Neural progenitor cell (in vitro differentiated cells): Measurements from ENCODE around the gene CRYGN. TPM values are rescaled to one million over a fixed set of nuclear protein-coding genes. Genes with fewer than 3 reads are reported as not detected.
A peak's percentile ranks its signal among the peaks of the same experiment; 100 is the strongest.

Source experiments
- DNase-seq: peaks from one replicate; pipeline ENCODE4 v3.0.0-alpha.2; 2016; ENCODE audit warnings: low spot score
- H2AFZ ChIP-seq: fragments of 200-600 bp; sonication (generic); replicated peaks from 2 replicates; pipeline ENCODE4 v1.6.1; 2016; ENCODE audit warnings: antibody characterized with exemption
- H3F3A ChIP-seq: fragments of 200-600 bp; sonication (generic); 2 replicates; pipeline ENCODE4 v1.6.1; 2016; ENCODE audit warnings: antibody characterized with exemption, low read depth
- H3K27ac ChIP-seq: fragments of 200-600 bp; sonication (generic); 2 replicates; pipeline ENCODE4 v1.5.1; 2016; ENCODE audit warnings: mild to moderate bottlenecking
- H3K27me3 ChIP-seq: fragments of 200-600 bp; sonication (generic); 2 replicates; pipeline ENCODE4 v1.6.1; 2016; ENCODE audit warnings: mild to moderate bottlenecking, moderate library complexity
- H3K36me3 ChIP-seq: fragments of 200-600 bp; sonication (generic); 2 replicates; pipeline ENCODE4 v1.5.1; 2016
- H3K4me1 ChIP-seq: fragments of 200-600 bp; sonication (generic); 2 replicates; pipeline ENCODE4 v1.6.1; 2016; ENCODE audit warnings: mixed run types
- H3K4me2 ChIP-seq: fragments of 200-600 bp; sonication (generic); 2 replicates; pipeline ENCODE4 v1.6.1; 2016
- H3K4me3 ChIP-seq: fragments of 200-600 bp; sonication (generic); 2 replicates; pipeline ENCODE4 v1.5.1; 2016
- H3K79me2 ChIP-seq: fragments of 200-600 bp; sonication (generic); 2 replicates; pipeline ENCODE4 v1.6.1; 2016; ENCODE audit warnings: low read depth
- H3K9ac ChIP-seq: fragments of 200-600 bp; sonication (generic); 2 replicates; pipeline ENCODE4 v1.6.1; 2016
- H3K9me3 ChIP-seq: fragments of 200-600 bp; sonication (generic); 2 replicates; pipeline ENCODE4 v1.5.1; 2016; ENCODE audit warnings: low read depth
- H4K20me1 ChIP-seq: fragments of 200-600 bp; sonication (generic); 2 replicates; pipeline ENCODE4 v1.6.1; 2016; ENCODE audit warnings: low read depth
- H3K27ac Mint-ChIP-seq: 3 replicates; pipeline ENCODE4 v1.8.0; 2021; ENCODE audit warnings: mixed read lengths
- H3K27me3 Mint-ChIP-seq: 2 replicates; pipeline ENCODE4 v1.8.0; 2022; ENCODE audit warnings: low read depth, mild to moderate bottlenecking, inconsistent platforms, moderate library complexity, mixed read lengths; ENCODE audit not compliant: insufficient read depth
- H3K36me3 Mint-ChIP-seq: 3 replicates; pipeline ENCODE4 v1.8.0; 2021; ENCODE audit warnings: mixed read lengths
- H3K4me1 Mint-ChIP-seq: 3 replicates; pipeline ENCODE4 v1.8.0; 2021; ENCODE audit warnings: mixed read lengths
- H3K4me3 Mint-ChIP-seq: 3 replicates; pipeline ENCODE4 v1.8.0; 2021; ENCODE audit warnings: mild to moderate bottlenecking, moderate library complexity, mixed read lengths
- H3K9me3 Mint-ChIP-seq: 3 replicates; pipeline ENCODE4 v1.8.0; 2020; ENCODE audit warnings: mixed read lengths
- EZH2 ChIP-seq: fragments of 200-600 bp; sonication (generic); IDR thresholded peaks from 2 replicates; pipeline ENCODE4 v1.6.1; 2017; ENCODE audit warnings: antibody characterized with exemption, mild to moderate bottlenecking, moderate library complexity
- EZH2phosphoT487 ChIP-seq: fragments of 200-600 bp; sonication (generic); IDR thresholded peaks from 2 replicates; pipeline ENCODE4 v1.6.1; 2017; ENCODE audit warnings: antibody characterized with exemption
- total RNA-seq: library from RNA; depleted of rRNA; stranded (reverse); fragments of >200 nt; gene quantifications from 2 replicates; pipeline ENCODE4 v1.2.3, GENCODE V29; 2015; ENCODE audit warnings: low replicate concordance
- TF ChIP-seq, protein P1 (sequence below): fragments of 200-600 bp; sonication (generic); IDR thresholded peaks from 2 replicates; pipeline ENCODE4 v1.5.1; 2017; ENCODE audit warnings: antibody characterized with exemption, mild to moderate bottlenecking

Gene CRYGN
- total RNA-seq, 1 donor from 2014 or later: not detected

GRCh38 chr7:151444632-151445031, 4.7 kb upstream of the CRYGN start:
- peaks cover 4% of the 10 kb centered on the region for H3F3A ChIP-seq
- no peaks in the 10 kb centered on the region for H3K79me2 ChIP-seq
- no peak overlapping the region for H3K27ac Mint-ChIP-seq
- H3K27me3 Mint-ChIP-seq: peaks cover 10% of the 10 kb centered on the region
- no peak for TF ChIP-seq EZH2
- TF ChIP-seq, protein P1, sequence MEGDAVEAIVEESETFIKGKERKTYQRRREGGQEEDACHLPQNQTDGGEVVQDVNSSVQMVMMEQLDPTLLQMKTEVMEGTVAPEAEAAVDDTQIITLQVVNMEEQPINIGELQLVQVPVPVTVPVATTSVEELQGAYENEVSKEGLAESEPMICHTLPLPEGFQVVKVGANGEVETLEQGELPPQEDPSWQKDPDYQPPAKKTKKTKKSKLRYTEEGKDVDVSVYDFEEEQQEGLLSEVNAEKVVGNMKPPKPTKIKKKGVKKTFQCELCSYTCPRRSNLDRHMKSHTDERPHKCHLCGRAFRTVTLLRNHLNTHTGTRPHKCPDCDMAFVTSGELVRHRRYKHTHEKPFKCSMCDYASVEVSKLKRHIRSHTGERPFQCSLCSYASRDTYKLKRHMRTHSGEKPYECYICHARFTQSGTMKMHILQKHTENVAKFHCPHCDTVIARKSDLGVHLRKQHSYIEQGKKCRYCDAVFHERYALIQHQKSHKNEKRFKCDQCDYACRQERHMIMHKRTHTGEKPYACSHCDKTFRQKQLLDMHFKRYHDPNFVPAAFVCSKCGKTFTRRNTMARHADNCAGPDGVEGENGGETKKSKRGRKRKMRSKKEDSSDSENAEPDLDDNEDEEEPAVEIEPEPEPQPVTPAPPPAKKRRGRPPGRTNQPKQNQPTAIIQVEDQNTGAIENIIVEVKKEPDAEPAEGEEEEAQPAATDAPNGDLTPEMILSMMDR: no peak
- no peak for TF ChIP-seq EZH2phosphoT487
- H3K36me3 ChIP-seq: no peaks in the 10 kb centered on the region
- H3K27ac ChIP-seq: no peak overlapping the region
- DNase-seq: no peak
- no peaks in the 10 kb centered on the region for H3K36me3 Mint-ChIP-seq
- H3K9me3 Mint-ChIP-seq: no peaks in the 10 kb centered on the region
- no peak overlapping the region for H3K4me3 ChIP-seq
- peaks cover 14% of the 10 kb centered on the region for H3K4me1 ChIP-seq
- peaks cover 12% of the 10 kb centered on the region for H3K4me1 Mint-ChIP-seq
- H4K20me1 ChIP-seq: no peaks in the 10 kb centered on the region
- H3K4me3 Mint-ChIP-seq: no peak overlapping the region
- peaks cover 62% of the 10 kb centered on the region for H3K27me3 ChIP-seq
- no peak overlapping the region for H3K9ac ChIP-seq
- H3K9me3 ChIP-seq: no peaks in the 10 kb centered on the region
- no peak overlapping the region for H3K4me2 ChIP-seq
- H2AFZ ChIP-seq: no peak overlapping the region

DNA sequence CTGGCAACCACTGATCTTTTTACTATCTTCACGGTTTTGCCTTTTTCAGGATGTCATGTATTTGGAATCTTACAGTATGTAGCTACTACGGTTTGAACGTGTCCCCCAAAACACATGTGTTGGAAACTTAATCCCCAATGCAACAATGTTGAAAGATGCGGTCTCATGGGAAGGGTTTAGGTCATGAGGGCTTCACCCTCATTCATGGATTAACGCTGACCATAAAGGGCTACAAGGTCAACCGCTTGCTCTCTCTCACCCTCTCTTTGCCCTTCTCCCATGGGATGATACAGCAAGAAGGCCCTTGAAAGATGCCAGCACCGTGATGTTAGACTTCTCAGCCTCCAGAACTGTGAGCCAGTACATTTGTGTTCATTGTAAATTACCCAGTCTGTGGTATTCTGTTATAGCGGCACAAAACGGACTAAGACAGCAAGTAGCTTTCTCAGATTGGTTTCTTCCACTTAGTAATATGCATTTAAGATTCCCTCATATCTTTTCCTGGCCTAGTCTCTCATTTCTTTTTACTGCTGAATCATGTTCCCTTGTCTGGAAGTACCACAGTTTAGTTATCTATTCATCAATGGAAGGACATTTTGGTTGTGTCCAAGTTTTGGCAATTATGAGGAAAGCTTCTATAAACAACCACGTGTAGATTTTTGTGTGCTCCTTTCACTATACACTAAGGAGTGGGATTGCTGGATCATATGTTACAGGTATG, 3.0 kb upstream of the CRYGN start:
- no peak overlapping the region for H3K27ac Mint-ChIP-seq
- no peaks in the 10 kb centered on the region for H3K36me3 Mint-ChIP-seq
- H3K4me3 Mint-ChIP-seq: no peak overlapping the region
- TF ChIP-seq EZH2phosphoT487: no peak
- TF ChIP-seq, protein P1: no peak
- TF ChIP-seq EZH2: no peak
- Histone ChIP-seq H4K20me1 (no peaks in the 10 kb centered on the region), H3K4me2 (no peak overlapping the region), H3K27me3 (peaks cover 72% of the 10 kb centered on the region), H3K4me3 (no peak overlapping the region), H3K27ac (no peak overlapping the region), H3K36me3 (no peaks in the 10 kb centered on the region), H3F3A (peaks cover 4% of the 10 kb centered on the region), H3K9ac (no peak overlapping the region), H3K79me2 (no peaks in the 10 kb centered on the region), H2AFZ (no peak overlapping the region), H3K4me1 (peaks cover 16% of the 10 kb centered on the region), H3K9me3 (no peaks in the 10 kb centered on the region)
- DNase-seq: no peak
- peaks cover 7% of the 10 kb centered on the region for H3K4me1 Mint-ChIP-seq
- no peaks in the 10 kb centered on the region for H3K9me3 Mint-ChIP-seq
- H3K27me3 Mint-ChIP-seq: peaks cover 6% of the 10 kb centered on the region

DNA sequence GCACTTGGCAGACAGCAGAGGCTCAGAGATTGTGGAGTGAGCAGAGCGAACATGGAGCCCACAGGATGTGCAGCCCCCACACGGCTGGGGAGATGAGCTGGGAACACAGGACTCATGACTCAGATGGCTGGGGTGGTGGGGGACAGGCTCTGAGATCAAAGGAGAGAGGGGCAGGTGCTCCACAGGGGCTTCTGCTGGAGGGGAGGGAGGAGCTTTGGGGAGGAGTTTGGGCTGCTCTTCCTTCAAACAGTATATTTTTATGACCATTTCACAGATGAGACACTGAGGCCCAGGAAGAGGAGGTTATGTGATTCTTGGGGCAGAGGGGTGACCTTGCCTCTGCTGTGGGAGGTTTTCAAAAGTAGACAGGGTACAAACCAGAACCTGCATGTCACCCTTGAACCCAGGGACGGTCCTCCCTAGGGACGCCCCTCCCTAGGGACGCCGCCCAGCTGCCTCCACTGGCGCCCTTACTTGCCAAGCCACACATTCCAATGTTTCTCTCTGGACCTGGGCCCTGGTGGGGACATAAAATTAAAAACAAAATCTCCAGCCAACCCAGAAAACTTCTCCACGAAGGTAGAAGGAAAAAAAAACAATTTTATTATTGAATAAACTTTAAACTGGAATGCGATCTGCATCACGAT, 981 bp upstream of the CRYGN start:
- H3K4me3 ChIP-seq: no peak overlapping the region
- H3K9ac ChIP-seq: no peak overlapping the region
- no peaks in the 10 kb centered on the region for H3K36me3 ChIP-seq
- H3K27ac ChIP-seq: no peak overlapping the region
- no peaks in the 10 kb centered on the region for H3K36me3 Mint-ChIP-seq
- H3F3A ChIP-seq: peaks cover 4% of the 10 kb centered on the region
- H3K4me1 ChIP-seq: peaks cover 16% of the 10 kb centered on the region
- H3K4me2 ChIP-seq: peak overlapping the region; percentile 75
- H3K27me3 ChIP-seq: peaks cover 52% of the 10 kb centered on the region
- H3K9me3 Mint-ChIP-seq: no peaks in the 10 kb centered on the region
- no peaks in the 10 kb centered on the region for H4K20me1 ChIP-seq
- TF ChIP-seq, protein P1: no peak
- TF ChIP-seq EZH2phosphoT487 (no peak), EZH2 (no peak)
- no peak overlapping the region for H3K4me3 Mint-ChIP-seq
- H3K27me3 Mint-ChIP-seq: peaks cover 13% of the 10 kb centered on the region
- H3K4me1 Mint-ChIP-seq: peaks cover 11% of the 10 kb centered on the region
- peak overlapping the region; percentile 86 for H2AFZ ChIP-seq
- no peak for DNase-seq
- H3K9me3 ChIP-seq: no peaks in the 10 kb centered on the region
- H3K79me2 ChIP-seq: no peaks in the 10 kb centered on the region
- H3K27ac Mint-ChIP-seq: no peak overlapping the region
